ENCODE measurements around the gene PTPA.

The PTPA gene

DNA sequence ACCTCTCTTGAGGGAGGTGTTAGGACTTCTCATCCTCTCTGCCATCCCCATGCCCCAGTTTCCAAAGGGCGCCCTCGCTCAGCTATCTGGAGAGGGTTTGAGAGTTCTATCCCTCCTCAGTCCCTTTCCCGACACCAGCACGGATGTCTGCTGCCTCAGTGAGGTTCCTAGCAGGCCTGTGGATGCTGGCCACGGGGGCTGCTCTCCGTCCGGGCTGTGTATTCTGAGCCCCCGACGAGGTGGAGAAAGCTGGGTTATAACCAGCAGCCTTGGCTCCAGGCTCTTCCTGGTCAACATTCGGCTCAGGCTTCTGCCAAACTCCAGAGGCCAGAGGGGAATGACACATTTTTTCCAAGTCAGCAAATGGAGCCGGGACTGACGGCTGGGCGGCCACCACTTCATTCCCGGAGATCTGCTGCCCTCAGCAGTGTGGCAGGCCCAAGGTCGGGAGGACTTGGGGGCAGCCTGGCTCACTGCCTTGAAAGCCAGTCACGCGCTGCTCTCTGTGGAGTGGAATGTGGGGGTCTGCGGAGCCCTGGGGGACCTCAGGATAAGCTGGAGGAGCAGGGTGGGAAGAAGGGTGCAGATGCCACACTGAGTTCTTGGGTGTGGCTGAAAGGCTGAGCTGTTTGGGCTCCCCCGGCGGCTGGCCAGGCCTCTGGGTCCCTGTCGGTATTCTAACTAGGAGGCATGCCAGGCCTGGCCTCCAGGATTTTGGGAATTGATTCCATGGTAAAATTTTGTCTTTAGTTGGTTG is 27.4 kb downstream of the PTPA start:
- DNase-seq, result no peak

DNA sequence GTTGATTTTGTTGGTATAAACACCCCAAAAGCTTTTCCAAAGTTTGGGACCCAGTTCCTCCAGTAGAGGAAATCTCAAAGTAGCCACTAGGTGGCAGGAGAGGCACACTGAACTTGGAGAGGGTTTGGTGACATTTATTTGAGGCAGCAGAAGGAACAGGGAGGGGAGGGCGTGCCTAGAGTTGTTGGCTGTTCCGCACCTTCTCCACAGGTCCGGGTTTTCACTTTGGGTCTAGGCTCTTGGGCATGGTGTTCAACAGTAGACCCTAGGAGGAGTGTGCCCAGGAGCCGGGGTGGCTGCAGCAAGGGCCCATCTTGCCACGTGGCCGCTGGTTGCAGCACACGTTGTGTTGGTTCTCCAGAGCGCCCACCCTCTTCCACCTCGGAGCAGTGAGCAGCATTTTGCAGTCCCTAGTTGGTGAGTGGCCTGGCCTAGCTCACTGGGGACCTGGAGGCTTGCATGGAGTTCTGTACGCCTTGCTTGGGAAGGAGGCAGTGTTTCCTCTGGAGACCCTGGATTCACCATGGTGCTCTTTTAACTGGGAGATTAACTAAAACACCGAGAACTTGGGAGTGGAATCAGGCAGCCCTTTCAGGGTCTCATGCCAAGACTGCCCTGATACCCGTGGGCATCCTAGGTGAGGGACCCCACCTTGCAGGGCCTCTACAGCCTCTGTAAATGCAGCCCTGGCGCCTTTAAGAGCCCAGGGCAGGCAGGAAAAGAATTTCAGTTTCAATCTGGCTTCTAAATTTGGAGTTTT is 28.2 kb downstream of the PTPA start:
- DNase-seq, result peak; percentile 56

DNA sequence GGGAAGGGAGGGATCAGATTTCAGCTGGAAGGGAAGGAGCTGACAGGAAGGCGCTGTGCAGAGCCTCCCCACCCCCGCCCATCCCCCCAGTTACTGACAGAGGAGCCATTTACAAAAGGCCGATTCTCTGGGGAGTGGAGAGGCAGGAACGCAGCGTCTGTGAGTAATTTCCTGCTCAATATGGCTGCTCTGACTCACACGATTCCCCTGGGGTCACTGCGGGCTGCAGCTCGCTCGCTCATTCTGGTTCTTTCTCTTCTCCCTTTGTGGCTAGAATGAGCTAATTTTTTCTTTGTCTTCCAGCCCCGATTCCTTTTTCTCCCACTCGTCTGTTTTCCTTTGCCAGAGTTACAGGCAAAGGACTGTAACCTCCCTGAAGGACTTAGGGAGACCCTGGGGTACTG is 28.8 kb downstream of the PTPA start:
- DNase-seq, result peak; percentile 92

DNA sequence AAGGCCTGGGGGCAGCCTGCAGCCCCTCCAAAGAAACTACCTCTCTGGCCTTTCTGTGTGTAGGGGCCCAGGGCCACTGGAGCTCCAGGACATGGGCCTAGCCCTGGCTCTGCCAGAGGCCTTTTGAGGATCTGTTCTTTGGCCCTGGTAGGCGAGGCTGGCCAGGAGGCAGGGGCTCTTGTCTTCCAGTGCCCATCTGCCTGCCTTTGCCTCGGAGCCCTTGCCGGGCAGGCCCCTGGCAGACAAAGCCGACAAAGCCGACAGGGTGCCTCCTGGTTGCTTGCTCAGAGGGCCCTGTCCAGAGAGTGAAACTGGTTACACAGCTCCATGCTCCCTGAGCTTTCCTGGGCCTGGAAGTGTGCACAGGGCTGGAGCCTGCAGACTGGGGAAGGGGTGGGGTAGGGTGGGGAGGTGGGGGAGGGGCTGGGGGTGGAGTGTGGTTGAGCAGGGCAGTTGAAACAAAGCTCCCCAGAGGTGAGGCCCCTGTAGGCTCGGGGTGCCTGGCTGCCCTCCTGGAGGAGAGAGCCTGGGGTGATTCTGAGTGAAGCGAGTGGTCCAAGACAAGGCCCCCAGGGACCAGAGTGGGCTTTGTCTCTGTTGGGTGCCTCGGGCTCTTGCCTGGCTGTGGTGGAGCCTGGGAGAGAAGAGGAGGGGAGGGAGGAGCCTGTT is 29.3 kb downstream of the PTPA start:
- DNase-seq, result peak; percentile 31

GRCh38 chr9:129141066-129142041 is 30.1 kb downstream of the PTPA start:
- DNase-seq, result no peak

- no peak for DNase-seq
Measured at GRCh38 chr9:129142138-129142935, 31.1 kb downstream of the PTPA start.

DNA sequence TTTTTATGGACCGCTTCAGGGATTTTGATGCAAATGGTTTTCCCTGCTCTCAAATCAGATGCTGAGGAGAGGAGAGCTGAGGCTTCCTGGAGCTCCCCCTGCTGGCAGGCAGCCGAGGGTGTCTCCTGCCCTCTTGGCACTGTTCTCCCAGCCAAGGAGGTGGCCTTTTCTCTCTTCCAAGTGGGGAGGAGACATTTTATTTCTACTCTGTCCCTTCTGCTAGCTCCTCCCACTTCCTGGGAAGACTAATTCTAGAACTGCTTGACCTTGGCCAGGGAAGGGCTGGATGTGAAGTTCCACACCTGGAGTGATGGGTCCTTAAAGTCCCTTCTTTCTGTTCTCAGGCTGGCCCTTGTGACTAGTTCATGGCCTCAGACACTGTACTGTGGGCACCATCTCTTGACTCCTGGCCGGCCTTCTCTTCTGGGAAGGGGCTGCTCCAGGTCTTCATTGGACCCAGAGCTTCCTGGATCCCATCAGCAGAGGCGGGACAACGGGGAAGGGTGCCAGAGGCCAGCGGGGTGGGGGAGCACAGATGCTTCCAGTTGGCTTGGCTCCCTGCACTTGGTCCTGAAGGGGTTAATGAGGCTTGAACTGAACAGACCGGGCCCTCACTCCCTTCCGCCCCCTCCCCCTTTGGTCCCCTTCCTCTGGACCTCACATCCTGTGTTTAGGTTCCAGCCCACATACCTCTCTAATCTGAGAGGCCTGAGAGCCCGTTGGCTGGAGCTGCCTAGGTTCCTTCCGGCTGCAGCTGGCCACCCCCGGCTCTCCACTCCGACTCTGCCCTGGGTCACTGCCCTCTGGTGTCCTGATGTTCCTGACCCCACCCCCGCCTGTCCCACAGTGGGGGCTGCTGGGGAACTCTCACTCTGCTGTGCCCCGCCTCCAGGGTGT is 32.1 kb downstream of the PTPA start:
- DNase-seq, result no peak

GRCh38 chr9:129145316-129145715 is 34.1 kb downstream of the PTPA start:
- no peak for DNase-seq

- DNase-seq, result no peak
Measured at GRCh38 chr9:129145841-129146292, 34.7 kb downstream of the PTPA start.

DNA sequence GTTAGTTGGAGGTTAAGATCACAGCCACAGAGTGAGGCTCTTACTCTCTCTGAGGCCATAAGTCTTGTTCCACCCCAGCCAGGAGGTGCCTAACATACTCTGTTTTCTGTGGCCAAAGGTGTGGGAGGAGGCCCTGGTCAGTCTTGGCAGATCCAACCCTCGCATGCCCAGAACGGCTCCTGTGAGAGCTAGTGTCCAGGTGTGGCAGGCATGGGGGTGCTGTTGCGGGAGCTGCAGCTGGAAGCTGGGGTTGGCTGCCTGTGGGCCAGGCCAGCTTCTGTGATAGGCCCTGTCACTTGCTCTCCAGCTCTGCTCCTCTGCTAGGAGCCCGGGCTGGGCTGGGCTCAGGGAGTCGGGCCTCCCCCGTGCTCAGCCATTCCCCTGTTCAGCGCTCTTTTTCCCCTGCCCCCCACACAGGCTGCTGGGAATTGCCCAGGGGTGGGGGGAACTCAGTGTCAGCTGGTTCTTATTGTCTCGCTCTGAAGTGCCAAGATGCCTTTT is 35.3 kb downstream of the PTPA start:
- DNase-seq, result no peak

- DNase-seq, result no peak
Measured at GRCh38 chr9:129148463-129149204, 37.4 kb downstream of the PTPA start.

- no peak for DNase-seq
Measured at GRCh38 chr9:129149442-129149841, 38.2 kb downstream of the PTPA start.

- no peak for DNase-seq
Measured at GRCh38 chr9:129150122-129150521, 38.9 kb downstream of the PTPA start.

GRCh38 chr9:129150672-129151211 is 39.5 kb downstream of the PTPA start:
- no peak for DNase-seq

DNA sequence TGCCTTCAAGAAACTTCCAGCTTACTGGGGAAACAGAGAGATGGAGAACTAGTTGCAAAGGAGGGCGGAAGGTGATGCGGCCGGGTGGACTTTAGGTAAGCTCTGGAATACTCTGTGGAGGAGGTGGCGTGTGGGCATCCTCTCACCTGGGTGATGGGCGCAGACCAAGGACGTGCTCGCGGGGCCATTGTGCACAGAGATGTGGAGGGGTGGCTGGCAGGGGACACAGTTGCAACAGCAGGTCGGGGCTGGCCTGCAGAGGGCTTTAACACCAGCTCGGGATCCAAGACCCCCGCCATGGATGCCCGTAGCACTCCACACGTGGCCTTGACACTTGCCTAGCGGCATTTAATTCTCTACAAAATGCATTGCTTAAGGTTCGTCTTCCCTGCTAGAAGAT is 40.3 kb downstream of the PTPA start:
- DNase-seq, result no peak

- no peak for DNase-seq
Measured at GRCh38 chr9:129154866-129155477, 43.8 kb downstream of the PTPA start.

DNA sequence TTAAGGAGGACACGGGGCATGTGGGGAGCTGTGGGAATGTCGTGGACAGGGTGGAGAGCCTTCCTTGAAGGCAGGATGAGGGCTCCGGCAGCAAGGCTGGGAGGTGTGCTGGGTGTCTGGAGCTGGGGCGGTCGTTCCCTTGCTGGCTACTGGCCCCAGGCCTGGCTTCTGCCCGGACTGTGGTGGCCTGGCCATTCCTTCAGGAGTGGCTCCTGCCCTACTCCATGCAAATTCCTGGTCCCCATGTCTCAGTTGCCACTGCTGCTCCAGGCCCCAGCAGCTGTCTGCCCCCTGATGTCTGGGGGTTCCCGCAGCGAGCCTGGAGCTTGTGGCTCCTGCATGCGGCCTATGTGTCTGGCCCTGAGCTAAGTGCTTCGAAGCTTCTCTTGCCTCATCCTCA is 44.9 kb downstream of the PTPA start:
- DNase-seq, result no peak

GRCh38 chr9:129160712-129161533 is 49.7 kb downstream of the PTPA start:
- DNase-seq, result no peak
